AG04450 (cell line): ENCODE data around the gene SH3GL3. TPM values are rescaled to one million over a fixed set of nuclear protein-coding genes. Genes with fewer than 3 reads are reported as not detected.

Experiments
- CTCF ChIA-PET: fragments of 300-600, 350-600 bp; formaldehyde crosslinking; extraction: SDS; loops from one replicate; lab custom pipeline; 2022; ENCODE audit warnings: antibody characterized with exemption, inconsistent platforms; lab: Charles Lee
- POLR2A ChIA-PET: fragments of 350-600 bp; formaldehyde crosslinking; extraction: SDS; loops from one replicate; lab custom pipeline; 2021; ENCODE audit warnings: antibody characterized with exemption, inconsistent platforms; lab: Yijun Ruan, JAX
- DNase-seq: peaks from one replicate; pipeline ENCODE4 v3.0.0-alpha.2; 2011; ENCODE audit warnings: low read depth, low spot score
- H3K27ac ChIP-seq: one replicate; pipeline ENCODE4 v1.5.1; 2012; ENCODE audit warnings: low read depth, low read length, control low read depth
- H3K27me3 ChIP-seq: one replicate; pipeline ENCODE4 v1.6.0; 2012; ENCODE audit warnings: low read length; ENCODE audit not compliant: control insufficient read depth, insufficient read depth
- H3K4me3 ChIP-seq: 2 replicates; pipeline ENCODE4 v1.5.1; 2011; ENCODE audit warnings: mild to moderate bottlenecking, low read depth, low read length, control low read depth
- H3K9me3 ChIP-seq: 2 replicates; pipeline ENCODE4 v1.5.1; 2012; ENCODE audit warnings: low read length; ENCODE audit not compliant: control insufficient read depth, insufficient read depth
- polyA plus RNA-seq: library from polyadenylated mRNA; depleted of rRNA; stranded (reverse); fragments of >200 nt; gene quantifications from 2 replicates; pipeline ENCODE4 v1.2.3, GENCODE V29; 2011
- TF ChIP-seq, protein P1 (sequence below): IDR thresholded peaks from 2 replicates; pipeline ENCODE4 v1.5.1; 2011; ENCODE audit warnings: low read depth, low read length, control low read depth, inconsistent platforms

Gene SH3GL3
- polyA plus RNA-seq, 1 experiment = not detected

DNA sequence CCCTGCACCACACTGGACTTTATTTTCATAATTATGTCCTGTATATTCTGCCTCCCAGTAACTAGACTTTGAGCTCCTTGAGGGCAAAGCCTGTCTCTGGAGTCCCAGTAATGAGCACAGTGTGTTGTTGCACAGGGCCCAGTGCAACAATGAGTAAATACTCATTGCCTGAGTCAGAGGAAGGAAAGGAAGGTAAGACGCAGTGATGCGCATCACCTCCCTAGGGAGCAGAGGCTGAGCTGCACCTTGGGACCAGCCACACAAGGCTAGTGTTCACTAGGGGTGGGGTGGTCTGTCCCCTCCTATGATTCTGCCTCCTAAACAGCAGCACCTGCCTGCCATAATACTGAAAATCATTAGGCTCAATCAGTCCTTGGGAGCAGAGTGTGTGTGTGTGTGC lies 120.2 kb downstream of the SH3GL3 start:
- no peak for DNase-seq
- Histone ChIP-seq H3K27me3 (no peaks in the 10 kb centered on the region), H3K27ac (no peak overlapping the region), H3K9me3 (no peaks in the 10 kb centered on the region), H3K4me3 (no peak overlapping the region)
- TF ChIP-seq, protein P1, sequence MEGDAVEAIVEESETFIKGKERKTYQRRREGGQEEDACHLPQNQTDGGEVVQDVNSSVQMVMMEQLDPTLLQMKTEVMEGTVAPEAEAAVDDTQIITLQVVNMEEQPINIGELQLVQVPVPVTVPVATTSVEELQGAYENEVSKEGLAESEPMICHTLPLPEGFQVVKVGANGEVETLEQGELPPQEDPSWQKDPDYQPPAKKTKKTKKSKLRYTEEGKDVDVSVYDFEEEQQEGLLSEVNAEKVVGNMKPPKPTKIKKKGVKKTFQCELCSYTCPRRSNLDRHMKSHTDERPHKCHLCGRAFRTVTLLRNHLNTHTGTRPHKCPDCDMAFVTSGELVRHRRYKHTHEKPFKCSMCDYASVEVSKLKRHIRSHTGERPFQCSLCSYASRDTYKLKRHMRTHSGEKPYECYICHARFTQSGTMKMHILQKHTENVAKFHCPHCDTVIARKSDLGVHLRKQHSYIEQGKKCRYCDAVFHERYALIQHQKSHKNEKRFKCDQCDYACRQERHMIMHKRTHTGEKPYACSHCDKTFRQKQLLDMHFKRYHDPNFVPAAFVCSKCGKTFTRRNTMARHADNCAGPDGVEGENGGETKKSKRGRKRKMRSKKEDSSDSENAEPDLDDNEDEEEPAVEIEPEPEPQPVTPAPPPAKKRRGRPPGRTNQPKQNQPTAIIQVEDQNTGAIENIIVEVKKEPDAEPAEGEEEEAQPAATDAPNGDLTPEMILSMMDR = no peak
- ChIA-PET CTCF (interaction anchor here (0.7 to 2.7 kb wide), 4 partner anchors 9 to 319 kb away, joined by 3 to 28 read pairs (median 4); no protein-coding TSS in a partner anchor), POLR2A (no interaction called here)

DNA sequence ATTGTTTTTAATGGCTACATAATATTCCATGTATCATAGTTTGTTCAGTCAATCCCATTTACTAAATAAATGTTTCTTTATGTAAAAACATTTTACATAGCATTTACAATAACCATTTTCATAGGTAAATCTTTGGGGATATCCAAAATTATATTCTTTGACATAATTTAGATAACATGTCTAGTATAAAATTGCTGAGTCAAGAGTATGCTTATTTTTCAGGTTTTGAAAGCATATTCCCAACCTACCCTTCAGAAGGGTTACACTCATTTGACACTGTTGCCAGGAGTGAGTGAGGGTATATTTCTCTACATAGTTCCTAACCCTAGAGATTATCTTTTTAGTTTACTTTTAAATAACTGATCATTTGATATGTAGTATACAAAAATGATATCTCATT lies 122.2 kb downstream of the SH3GL3 start:
- Histone ChIP-seq H3K4me3 (no peak overlapping the region), H3K9me3 (no peaks in the 10 kb centered on the region), H3K27ac (no peak overlapping the region), H3K27me3 (no peaks in the 10 kb centered on the region)
- DNase-seq = no peak
- POLR2A ChIA-PET = interaction anchor here (0.7 kb wide), 1 partner anchor 310 kb away, joined by 5 read pairs; no protein-coding TSS in a partner anchor
- TF ChIP-seq, protein P1 = no peak
- CTCF ChIA-PET = interaction anchor here (0.7 to 1.9 kb wide), 6 partner anchors 10 to 575 kb away, joined by 3 to 14 read pairs (median 6); no protein-coding TSS in a partner anchor

GRCh38 chr15:83570756-83571155 lies 123.6 kb downstream of the SH3GL3 start:
- CTCF ChIA-PET = interaction anchor here (1.4 to 5.1 kb wide), 5 partner anchors 10 to 464 kb away, joined by 6 to 38 read pairs (median 9); no protein-coding TSS in a partner anchor

DNA sequence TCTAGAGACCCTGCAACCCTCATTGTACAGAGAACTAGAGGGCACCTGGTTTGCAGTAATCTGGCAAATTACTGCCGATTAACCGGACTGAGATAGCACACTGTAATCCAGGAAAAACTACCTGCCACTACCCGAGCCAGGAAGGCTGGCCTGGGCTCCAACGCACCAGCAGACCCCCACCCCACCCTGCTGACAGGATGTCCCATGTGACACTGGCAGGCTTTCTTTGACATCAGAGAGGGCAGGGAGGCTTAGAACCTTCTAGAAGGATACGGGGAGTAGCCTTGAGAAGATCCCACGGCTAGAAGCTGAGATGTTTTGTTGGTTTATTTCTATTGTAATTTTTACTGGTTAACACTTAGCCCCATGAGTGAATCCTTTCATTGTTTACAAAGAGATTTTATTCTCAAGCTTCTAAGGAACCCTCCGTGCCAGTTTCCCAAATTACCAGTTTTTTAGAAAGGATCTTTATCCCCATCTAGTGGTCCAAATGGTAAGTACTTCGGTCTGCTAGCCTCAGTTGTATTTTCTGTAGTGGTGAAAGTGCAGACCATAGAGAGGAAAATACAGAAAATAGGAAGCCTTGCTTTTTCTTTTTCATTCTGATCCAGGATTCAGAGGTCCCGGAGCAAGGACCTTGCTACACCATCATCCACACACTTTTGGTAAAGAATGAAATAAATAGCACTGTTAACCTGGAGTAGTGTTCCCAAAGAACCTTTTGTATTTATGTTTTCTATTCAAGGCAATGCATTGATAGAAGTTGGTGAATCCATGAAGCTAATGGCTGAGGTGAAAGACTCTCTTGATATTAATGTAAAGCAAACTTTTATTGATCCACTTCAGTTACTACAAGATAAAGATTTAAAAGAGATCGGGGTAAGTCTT lies 124.9 kb downstream of the SH3GL3 start:
- Histone ChIP-seq H3K4me3 (no peak overlapping the region), H3K27me3 (no peaks in the 10 kb centered on the region), H3K27ac (no peak overlapping the region), H3K9me3 (no peaks in the 10 kb centered on the region)
- no peak for DNase-seq
- CTCF ChIA-PET = interaction anchor here (0.7 to 5.1 kb wide), 10 partner anchors 11 to 463 kb away, joined by 3 to 38 read pairs (median 6); no protein-coding TSS in a partner anchor
- POLR2A ChIA-PET = no interaction called here
- TF ChIP-seq, protein P1 = peak; percentile 70

More at GRCh38 chr15:83570756-83571155, 123.6 kb downstream of the SH3GL3 start:
- POLR2A ChIA-PET = no interaction called here
- no peaks in the 10 kb centered on the region for H3K27me3 ChIP-seq
- no peak overlapping the region for H3K4me3 ChIP-seq
- H3K27ac ChIP-seq = no peak overlapping the region
- no peaks in the 10 kb centered on the region for H3K9me3 ChIP-seq
- no peak for DNase-seq
- TF ChIP-seq, protein P1 = no peak

GRCh38 chr15:83574345-83574744 lies 127.2 kb downstream of the SH3GL3 start:
- CTCF ChIA-PET = interaction anchor here (5.1 kb wide), 1 partner anchor 13 kb away, joined by 38 read pairs; no protein-coding TSS in a partner anchor

More at GRCh38 chr15:83574345-83574744, 127.2 kb downstream of the SH3GL3 start:
- Histone ChIP-seq H3K9me3 (no peaks in the 10 kb centered on the region; the same call in 1 of the 2 replicates), H3K4me3 (no peak overlapping the region), H3K27me3 (no peaks in the 10 kb centered on the region), H3K27ac (no peak overlapping the region)
- POLR2A ChIA-PET = no interaction called here
- DNase-seq = no peak
- TF ChIP-seq, protein P1 = no peak
